Karpas-422 (cell line): ENCODE results near the gene FKBP1A. TPM values are rescaled to one million over a fixed set of nuclear protein-coding genes. Genes with fewer than 3 reads are reported as not detected.

Experiments
- DNase-seq: peaks from one replicate; pipeline ENCODE4 v3.0.0-alpha.2; 2015
- H2AFZ ChIP-seq: fragments of 200-600 bp; sonication (generic); 2 replicates; pipeline ENCODE4 v1.6.1; 2014; ENCODE audit warnings: antibody characterized with exemption, low read length, mixed read lengths
- H3K27ac ChIP-seq: fragments of 200-600 bp; sonication (generic); 2 replicates; pipeline ENCODE4 v1.5.1; 2014; ENCODE audit warnings: mild to moderate bottlenecking, low read length, moderate library complexity
- H3K27me3 ChIP-seq: fragments of 200-600 bp; sonication (generic); 2 replicates; pipeline ENCODE4 v1.6.1; 2014; ENCODE audit warnings: low read length, mixed read lengths
- H3K36me3 ChIP-seq: fragments of 200-600 bp; sonication (generic); 2 replicates; pipeline ENCODE4 v1.6.1; 2014; ENCODE audit warnings: low read length, mixed read lengths; ENCODE audit not compliant: insufficient read depth
- H3K4me1 ChIP-seq: fragments of 200-600 bp; sonication (generic); 2 replicates; pipeline ENCODE4 v1.6.1; 2014; ENCODE audit warnings: mild to moderate bottlenecking, low read length, mixed read lengths
- H3K4me2 ChIP-seq: fragments of 200-600 bp; sonication (generic); 2 replicates; pipeline ENCODE4 v1.6.1; 2014; ENCODE audit warnings: low read length, low read depth, mild to moderate bottlenecking; ENCODE audit not compliant: poor library complexity, severe bottlenecking
- H3K4me3 ChIP-seq: fragments of 200-600 bp; sonication (generic); 2 replicates; pipeline ENCODE4 v1.5.1; 2014; ENCODE audit warnings: mild to moderate bottlenecking, antibody characterized with exemption, low read length, mixed read lengths
- H3K79me2 ChIP-seq: fragments of 200-600 bp; sonication (generic); 2 replicates; pipeline ENCODE4 v1.6.1; 2014; ENCODE audit warnings: mild to moderate bottlenecking, low read length, mixed read lengths
- H3K9ac ChIP-seq: fragments of 200-600 bp; sonication (generic); 2 replicates; pipeline ENCODE4 v1.6.0; 2014; ENCODE audit warnings: low read length
- H3K9me2 ChIP-seq: fragments of 200-600 bp; sonication (generic), shearing (Covaris generic); replicated peaks from 2 replicates; pipeline ENCODE4 v1.6.0; 2014; ENCODE audit warnings: mild to moderate bottlenecking, low read length, moderate library complexity; ENCODE audit not compliant: insufficient read depth
- H3K9me3 ChIP-seq: fragments of 300-700, 200-600 bp; sonication (generic); 2 replicates; pipeline ENCODE4 v1.6.1; 2014; ENCODE audit warnings: low read length, mixed read lengths
- H4K20me1 ChIP-seq: fragments of 200-600 bp; sonication (generic); 2 replicates; pipeline ENCODE4 v1.6.1; 2014; ENCODE audit warnings: mild to moderate bottlenecking, antibody characterized with exemption, low read length, low read depth; ENCODE audit not compliant: insufficient read depth
- total RNA-seq: library from RNA; depleted of rRNA; stranded (reverse); fragments of >200 nt; shearing (Covaris generic); gene quantifications from 2 replicates; pipeline ENCODE4 v1.2.3, GENCODE V29; 2014; ENCODE audit warnings: low replicate concordance

The FKBP1A gene
- total RNA-seq, 1 experiment from 2014 or later, result 187 TPM

DNA sequence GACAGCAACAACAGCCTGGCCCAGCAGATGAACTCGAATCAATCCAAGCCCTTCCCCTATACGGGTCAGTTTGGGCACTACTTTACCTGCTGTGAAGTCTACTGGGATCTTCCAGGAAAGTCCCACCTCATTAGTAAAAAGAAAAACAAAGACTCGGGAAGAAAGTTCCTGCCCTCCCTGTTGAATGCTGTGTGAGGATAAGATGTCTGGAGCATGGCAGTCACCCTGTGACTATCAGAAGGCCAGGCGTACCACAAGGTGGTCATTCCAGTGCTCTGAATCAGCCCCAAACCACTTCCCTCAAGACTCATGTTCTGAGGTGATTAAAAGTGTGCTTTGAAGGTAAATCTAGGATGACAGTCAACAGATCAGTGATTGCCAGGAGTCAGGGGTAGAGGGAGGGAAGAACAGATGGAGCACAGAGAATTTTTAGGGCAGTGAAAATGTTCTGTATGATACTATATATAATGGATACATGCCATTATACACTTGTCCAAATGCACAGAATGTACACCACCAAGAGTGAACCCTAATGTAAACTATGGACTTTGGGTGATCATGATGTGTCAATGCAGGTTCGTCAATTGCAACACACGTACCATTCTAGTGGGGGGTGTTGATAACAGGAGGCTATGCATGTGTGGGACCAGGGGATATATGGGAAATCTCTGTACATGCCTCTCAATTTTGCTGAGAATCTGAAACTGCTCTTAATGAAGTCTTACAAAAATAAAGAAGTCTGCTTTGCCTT, 14.7 kb downstream of the FKBP1A start:
- no peak overlapping the region for H3K27ac ChIP-seq
- peaks cover 70% of the 10 kb centered on the region for H3K4me1 ChIP-seq
- H4K20me1 ChIP-seq, result peaks cover 73% of the 10 kb centered on the region
- no peak overlapping the region for H2AFZ ChIP-seq
- peaks cover 28% of the 10 kb centered on the region for H3K36me3 ChIP-seq
- no peak for DNase-seq
- peaks cover 100% of the 10 kb centered on the region for H3K79me2 ChIP-seq
- H3K4me3 ChIP-seq, result no peak overlapping the region
- H3K9me2 ChIP-seq, result no peaks in the 10 kb centered on the region
- no peaks in the 10 kb centered on the region for H3K27me3 ChIP-seq
- no peaks in the 10 kb centered on the region for H3K9me3 ChIP-seq
- no peak overlapping the region; the same call in 1 of the 2 replicates for H3K9ac ChIP-seq
- no peak overlapping the region for H3K4me2 ChIP-seq

DNA sequence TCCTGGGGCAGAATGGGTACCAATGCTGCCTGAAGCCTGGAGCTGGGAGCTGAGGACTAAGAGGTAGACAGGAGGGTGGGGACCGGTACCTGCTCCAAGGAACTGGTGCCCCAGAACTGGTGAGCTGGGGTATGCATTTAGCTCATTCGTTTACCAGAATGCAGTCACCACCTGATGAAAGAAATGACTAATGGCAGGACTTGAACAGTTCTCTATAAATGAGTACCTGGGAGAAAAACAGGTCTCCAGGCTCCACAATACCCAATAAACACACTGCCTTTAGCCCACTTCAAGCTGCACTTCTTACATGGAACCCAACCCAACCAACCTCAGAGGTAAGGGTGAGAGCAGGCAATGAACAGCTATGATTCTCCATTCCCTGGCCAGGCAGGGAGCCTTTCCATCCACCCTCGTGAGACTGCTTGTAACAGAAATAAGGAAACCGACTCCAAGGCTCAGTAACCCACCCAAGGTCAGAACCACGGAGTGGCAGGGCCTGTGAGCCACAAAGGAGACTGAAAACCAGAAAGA, 15.4 kb downstream of the FKBP1A start:
- Histone ChIP-seq H4K20me1 (peaks cover 69% of the 10 kb centered on the region), H3K4me2 (peak overlapping the region; percentile 34), H3K27ac (peak overlapping the region; percentile 10; the same call in 1 of the 2 replicates), H3K4me3 (no peak overlapping the region), H3K9ac (no peak overlapping the region; the same call in 1 of the 2 replicates), H3K9me2 (no peaks in the 10 kb centered on the region), H2AFZ (no peak overlapping the region), H3K79me2 (peaks cover 100% of the 10 kb centered on the region), H3K4me1 (peaks cover 62% of the 10 kb centered on the region), H3K36me3 (peaks cover 32% of the 10 kb centered on the region), H3K9me3 (no peaks in the 10 kb centered on the region), H3K27me3 (no peaks in the 10 kb centered on the region)
- no peak for DNase-seq

GRCh38 chr20:1376408-1377270, 16.2 kb downstream of the FKBP1A start:
- Histone ChIP-seq H3K27me3 (no peaks in the 10 kb centered on the region), H3K4me1 (peaks cover 55% of the 10 kb centered on the region), H3K9ac (no peak overlapping the region), H3K9me2 (no peaks in the 10 kb centered on the region), H2AFZ (no peak overlapping the region), H3K9me3 (no peaks in the 10 kb centered on the region), H3K79me2 (peaks cover 100% of the 10 kb centered on the region), H3K36me3 (peaks cover 34% of the 10 kb centered on the region), H3K4me2 (peak overlapping the region; percentile 34), H3K4me3 (no peak overlapping the region), H4K20me1 (peaks cover 62% of the 10 kb centered on the region), H3K27ac (peak overlapping the region; percentile 10; the same call in 1 of the 2 replicates)
- DNase-seq, result peak; percentile 60

- Histone ChIP-seq H3K79me2 (peaks cover 98% of the 10 kb centered on the region), H3K9ac (no peak overlapping the region), H3K9me2 (no peaks in the 10 kb centered on the region), H3K27ac (no peak overlapping the region), H3K27me3 (no peaks in the 10 kb centered on the region), H3K9me3 (no peaks in the 10 kb centered on the region), H4K20me1 (peaks cover 58% of the 10 kb centered on the region), H3K4me1 (peaks cover 50% of the 10 kb centered on the region), H3K4me2 (no peak overlapping the region), H2AFZ (no peak overlapping the region), H3K36me3 (peaks cover 34% of the 10 kb centered on the region), H3K4me3 (no peak overlapping the region)
- DNase-seq, result no peak
Measured at GRCh38 chr20:1376007-1376406, 16.8 kb downstream of the FKBP1A start.

- Histone ChIP-seq H3K9me3 (no peaks in the 10 kb centered on the region), H3K27me3 (no peaks in the 10 kb centered on the region), H3K79me2 (peaks cover 98% of the 10 kb centered on the region), H2AFZ (no peak overlapping the region), H3K27ac (no peak overlapping the region), H3K4me3 (no peak overlapping the region), H3K4me2 (no peak overlapping the region), H3K9me2 (no peaks in the 10 kb centered on the region), H4K20me1 (peaks cover 53% of the 10 kb centered on the region), H3K4me1 (peaks cover 45% of the 10 kb centered on the region), H3K36me3 (peaks cover 39% of the 10 kb centered on the region), H3K9ac (no peak overlapping the region)
- no peak for DNase-seq
Measured at GRCh38 chr20:1375515-1375914, 17.3 kb downstream of the FKBP1A start.

- no peak overlapping the region for H3K4me3 ChIP-seq
- peaks cover 92% of the 10 kb centered on the region for H3K79me2 ChIP-seq
- peaks cover 40% of the 10 kb centered on the region for H4K20me1 ChIP-seq
- H3K4me1 ChIP-seq, result peaks cover 32% of the 10 kb centered on the region
- no peak overlapping the region for H2AFZ ChIP-seq
- no peaks in the 10 kb centered on the region for H3K27me3 ChIP-seq
- DNase-seq, result no peak
- no peaks in the 10 kb centered on the region for H3K9me2 ChIP-seq
- H3K9ac ChIP-seq, result no peak overlapping the region
- H3K27ac ChIP-seq, result no peak overlapping the region
- H3K36me3 ChIP-seq, result peaks cover 41% of the 10 kb centered on the region
- H3K9me3 ChIP-seq, result no peaks in the 10 kb centered on the region
- no peak overlapping the region for H3K4me2 ChIP-seq
Measured at GRCh38 chr20:1374246-1374645, 18.6 kb downstream of the FKBP1A start.

GRCh38 chr20:1373614-1374013, 19.2 kb downstream of the FKBP1A start:
- no peak overlapping the region for H3K4me2 ChIP-seq
- H3K9me3 ChIP-seq, result no peaks in the 10 kb centered on the region
- H2AFZ ChIP-seq, result no peak overlapping the region
- no peak overlapping the region for H3K9ac ChIP-seq
- no peaks in the 10 kb centered on the region for H3K9me2 ChIP-seq
- peaks cover 37% of the 10 kb centered on the region for H4K20me1 ChIP-seq
- no peak overlapping the region for H3K27ac ChIP-seq
- peaks cover 88% of the 10 kb centered on the region for H3K79me2 ChIP-seq
- H3K4me3 ChIP-seq, result no peak overlapping the region
- peaks cover 41% of the 10 kb centered on the region for H3K36me3 ChIP-seq
- H3K27me3 ChIP-seq, result no peaks in the 10 kb centered on the region
- no peak for DNase-seq
- H3K4me1 ChIP-seq, result peaks cover 26% of the 10 kb centered on the region

- peaks cover 88% of the 10 kb centered on the region for H3K79me2 ChIP-seq
- no peaks in the 10 kb centered on the region for H3K9me2 ChIP-seq
- no peak overlapping the region for H3K27ac ChIP-seq
- no peaks in the 10 kb centered on the region for H3K9me3 ChIP-seq
- H3K4me3 ChIP-seq, result no peak overlapping the region
- no peak overlapping the region for H3K4me2 ChIP-seq
- H2AFZ ChIP-seq, result no peak overlapping the region
- peaks cover 32% of the 10 kb centered on the region for H4K20me1 ChIP-seq
- peaks cover 20% of the 10 kb centered on the region for H3K4me1 ChIP-seq
- H3K27me3 ChIP-seq, result no peaks in the 10 kb centered on the region
- H3K9ac ChIP-seq, result no peak overlapping the region
- peaks cover 43% of the 10 kb centered on the region for H3K36me3 ChIP-seq
- DNase-seq, result no peak
Measured at GRCh38 chr20:1373036-1373435, 19.8 kb downstream of the FKBP1A start.
